ENCODE data around the gene TAOK2. TPM values are rescaled to one million over a fixed set of nuclear protein-coding genes. Genes with fewer than 3 reads are reported as not detected.

Gene TAOK2
- total and polyA plus RNA-seq, 2 of the 4 experiments (the other 2 are of a cell fraction), result 23.0 to 31.7 TPM

- dilution Hi-C loops (cut with HindIII; ENCODE audit: low sequenced_read_pairs, unreplicated experiment), result no loop called here
- CTCF ChIA-PET, result interaction anchor here (0.7 to 1.4 kb wide), 3 partner anchors 9 to 17 kb away, joined by 3 to 6 read pairs (median 4); no protein-coding TSS in a partner anchor
Observed at GRCh38 chr16:30032083-30032819, 58.6 kb downstream of the TAOK2 start.

More at GRCh38 chr16:30032083-30032819, 58.6 kb downstream of the TAOK2 start:
- no peak for TF ChIP-seq NFE2L2 (IDR thresholded peaks at IDR 0.05; ENCODE audit: low read depth, low read length)
- TF ChIP-seq ELK1 (IDR thresholded peaks at IDR 0.05; ENCODE audit: borderline replicate concordance, low read depth, low read length), result no peak
- peak; percentile 78 for TF ChIP-seq CTCF (conservative IDR thresholded peaks at IDR 0.05; ENCODE audit: low read depth, low read length)
- no peak for TF ChIP-seq MAZ (IDR thresholded peaks at IDR 0.05; ENCODE audit: borderline replicate concordance, low read depth, low read length)
- peak; percentile 84 for TF ChIP-seq RAD21 (IDR thresholded peaks at IDR 0.05; ENCODE audit: low read length)
- no peak for TF ChIP-seq CHD1 (IDR thresholded peaks at IDR 0.05; ENCODE audit: low read depth, low read length)
- TF ChIP-seq SMC3 (IDR thresholded peaks at IDR 0.05; ENCODE audit: low read depth, low read length), result peak; percentile 57
- H3K18ac ChIP-seq (ENCODE audit: low read depth, low read length), result no peak overlapping the region
- H3K27me3 ChIP-seq (ENCODE audit: control insufficient read depth, insufficient read depth, low read length), result peaks cover 55% of the 10 kb centered on the region
- H2AK9ac ChIP-seq (replicated peaks; ENCODE audit: low read depth, low read length, poor library complexity), result no peak overlapping the region
- no peaks in the 10 kb centered on the region for H3K79me1 ChIP-seq (ENCODE audit: low read depth in 1 of 2, low read length in 2 of 2)
- H3K9me1 ChIP-seq (ENCODE audit: insufficient read depth, low read length), result no peaks in the 10 kb centered on the region
- H3K9me3 ChIP-seq (ENCODE audit: control insufficient read depth, insufficient read depth, low read length), result no peaks in the 10 kb centered on the region
- H4K20me1 ChIP-seq (ENCODE audit: insufficient read depth, low read length), result peaks cover 9% of the 10 kb centered on the region; the same call in 1 of the 2 replicates
- POLR2A ChIA-PET (ENCODE audit: unreplicated experiment), result no interaction called here
- no peak overlapping the region for H3K9ac ChIP-seq (ENCODE audit: low read depth, low read length)
- H4K5ac ChIP-seq (ENCODE audit: low read depth, low read length), result no peak overlapping the region
- no CpG with 5 or more reads among the region's 12 CpGs for WGBS, 2 experiments (ENCODE audit: extremely low coverage in 2 of 2, insufficient read length in 1 of 2)
- H3K4me3 ChIP-seq (ENCODE audit: insufficient read depth, low read depth, low read length), result no peak overlapping the region
- H4K8ac ChIP-seq (ENCODE audit: low read depth in 2 of 2, low read length in 2 of 2), result no peak overlapping the region
- in situ Hi-C loops (cut with MboI; ENCODE audit: low sequenced_read_pairs), result no loop called here
- H3K14ac ChIP-seq (replicated peaks; ENCODE audit: low read depth, low read length), result no peak overlapping the region
- H3K27ac ChIP-seq (ENCODE audit: insufficient read depth, low read length), result no peak overlapping the region
- no peak overlapping the region for H3K23ac ChIP-seq (ENCODE audit: low read depth, low read length)
- peak; percentile 67 for DNase-seq
- H4K91ac ChIP-seq (ENCODE audit: insufficient read depth, low read depth, low read length), result no peak overlapping the region
- no peak overlapping the region for H3K4me2 ChIP-seq (ENCODE audit: low read depth, low read length)
- no peak overlapping the region for H2BK120ac ChIP-seq (ENCODE audit: low read depth, low read length)
- H2BK5ac ChIP-seq (ENCODE audit: low read depth, low read length, poor library complexity, severe bottlenecking), result no peak overlapping the region
- intact Hi-C loops (cut with micrococcal nuclease), result no loop called here
- no peak overlapping the region for H2AK5ac ChIP-seq (ENCODE audit: low read depth, low read length)
- no peak overlapping the region for H2BK20ac ChIP-seq (ENCODE audit: low read depth, low read length)
- no TSS peak for BruUV-seq (replicated peaks)
- H3K4me1 ChIP-seq (ENCODE audit: control insufficient read depth, insufficient read depth, low read length), result no peaks in the 10 kb centered on the region
- ATAC-seq (ENCODE audit: low read depth), result peak; percentile 76
- H3K36me3 ChIP-seq (ENCODE audit: control insufficient read depth, insufficient read depth, low read length), result no peaks in the 10 kb centered on the region
- H2AFZ ChIP-seq (replicated peaks; ENCODE audit: low read length, poor library complexity), result no peak overlapping the region
- no peak overlapping the region for H2BK15ac ChIP-seq (ENCODE audit: low read depth, low read length)
- no peak overlapping the region for H3K56ac ChIP-seq (ENCODE audit: extremely low read depth, insufficient read depth, low read length)
- no peak overlapping the region for H3K4ac ChIP-seq (ENCODE audit: low read depth, low read length)
